ENCODE results near the gene SNX9.
"Not testable (repeated sequence)": the region's sequence is repeated elsewhere in the genome, so short reads cannot be mapped to it uniquely, and the experiment has no call there.

The SNX9 gene

DNA sequence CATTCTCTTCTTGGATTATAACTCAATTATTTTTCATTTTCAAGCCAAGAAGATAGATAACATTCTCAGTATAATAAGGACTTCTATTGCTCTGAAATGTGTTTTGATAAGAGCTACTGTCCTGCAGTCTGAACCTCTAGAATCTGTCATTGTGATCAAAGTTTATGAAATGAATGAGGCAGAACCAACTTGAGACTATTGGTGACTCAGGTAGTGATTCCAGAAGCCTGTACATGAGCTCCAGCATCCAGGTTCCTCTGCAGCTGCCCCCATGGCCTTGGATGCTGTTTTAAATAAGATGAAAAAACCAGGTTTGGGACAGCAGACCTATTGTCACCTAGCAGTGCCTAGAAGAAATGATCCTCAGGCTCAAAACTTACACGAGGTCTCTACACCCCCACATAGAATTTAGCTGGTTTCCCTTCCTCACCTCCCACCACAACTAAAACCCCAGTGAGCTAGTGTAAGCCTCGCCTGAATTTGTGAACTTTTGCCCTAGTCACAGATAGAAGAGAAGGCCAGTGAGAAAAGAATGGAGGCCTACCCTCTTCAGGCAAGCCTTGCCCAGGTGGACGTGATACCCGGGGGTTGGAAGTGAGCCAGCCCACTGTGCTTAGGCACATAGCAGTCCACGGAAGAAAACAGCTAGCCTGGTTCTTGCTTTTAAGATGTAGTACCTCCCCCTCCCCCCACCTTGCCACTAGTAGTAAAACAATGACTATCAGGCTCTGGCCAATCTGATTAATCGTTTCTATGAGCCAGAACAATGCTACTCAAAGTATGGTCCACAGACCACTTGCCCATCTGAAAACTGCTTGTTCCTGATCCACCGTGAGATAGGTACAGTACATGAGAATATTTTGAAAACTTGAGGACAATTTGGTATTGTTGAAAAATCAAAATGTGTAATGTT is 85.6 kb downstream of the SNX9 start:
- DNase-seq (ENCODE audit: insufficient read length, low spot score), result peak; percentile 7
- FAIRE-seq, result no peak

DNA sequence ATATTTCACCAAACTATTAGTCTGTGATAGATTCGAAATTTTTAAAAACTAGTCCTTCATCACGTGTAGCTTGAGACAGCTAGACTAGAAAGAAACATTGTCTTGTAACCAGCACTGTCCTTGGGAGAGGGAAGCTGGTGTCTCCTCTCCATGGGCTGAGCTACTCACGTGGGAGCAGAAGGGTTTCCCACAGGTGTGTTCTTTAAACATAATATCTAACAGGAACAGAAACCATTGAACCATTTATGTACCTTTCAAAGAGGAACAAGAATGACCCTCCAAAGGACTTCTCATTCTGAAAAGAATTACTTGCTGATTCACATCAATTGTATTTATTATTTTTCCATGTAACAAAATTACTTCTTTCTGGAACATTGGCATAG is 86.2 kb downstream of the SNX9 start:
- peak; percentile 13 for DNase-seq (ENCODE audit: insufficient read length, low spot score)
- peak; percentile 71 for FAIRE-seq

GRCh38 chr6:157911278-157911677 is 88.2 kb downstream of the SNX9 start:
- FAIRE-seq, result no peak
- DNase-seq (ENCODE audit: insufficient read length, low spot score), result no peak

GRCh38 chr6:157911786-157912185 is 88.7 kb downstream of the SNX9 start:
- DNase-seq (ENCODE audit: insufficient read length, low spot score) (no peak), FAIRE-seq (no peak)

GRCh38 chr6:157912326-157912725 is 89.3 kb downstream of the SNX9 start:
- FAIRE-seq, result no peak

DNA sequence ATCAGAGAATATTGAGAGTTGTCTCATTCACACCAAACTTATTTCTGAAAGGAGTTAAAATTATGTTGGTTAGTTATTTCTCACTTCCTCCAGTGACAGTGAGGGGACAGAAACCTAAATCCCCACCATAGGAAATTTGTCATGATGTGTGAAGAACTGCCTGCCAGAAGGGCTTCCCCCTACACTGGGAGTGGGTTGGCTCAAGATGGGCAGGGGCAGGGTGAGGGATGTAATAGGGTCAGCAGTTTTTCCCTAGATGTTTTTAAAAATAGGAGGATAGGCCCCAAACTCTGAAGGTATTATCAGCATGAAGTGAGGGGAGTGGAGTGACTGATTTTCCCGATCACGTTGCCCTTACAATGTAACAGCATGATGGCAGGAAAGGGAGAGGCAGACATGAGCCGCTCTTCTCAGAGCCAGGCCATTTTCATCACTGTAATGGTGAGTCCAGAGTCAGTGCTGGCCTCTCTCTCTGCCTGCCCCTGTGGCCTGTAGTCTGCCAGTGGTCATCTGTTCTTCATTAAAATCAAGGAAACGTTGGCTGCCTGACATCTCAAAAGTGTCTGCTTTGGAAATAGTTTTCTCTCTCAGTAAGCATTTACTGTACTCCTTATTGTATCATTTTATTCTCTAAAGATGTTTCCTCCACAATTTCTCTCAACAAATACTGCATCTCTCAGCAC is 98.8 kb downstream of the SNX9 start:
- DNase-seq (ENCODE audit: insufficient read length, low spot score) (no peak), FAIRE-seq (peak; percentile 28)

More at GRCh38 chr6:157912326-157912725, 89.3 kb downstream of the SNX9 start:
- no peak for DNase-seq (ENCODE audit: insufficient read length, low spot score)

DNA sequence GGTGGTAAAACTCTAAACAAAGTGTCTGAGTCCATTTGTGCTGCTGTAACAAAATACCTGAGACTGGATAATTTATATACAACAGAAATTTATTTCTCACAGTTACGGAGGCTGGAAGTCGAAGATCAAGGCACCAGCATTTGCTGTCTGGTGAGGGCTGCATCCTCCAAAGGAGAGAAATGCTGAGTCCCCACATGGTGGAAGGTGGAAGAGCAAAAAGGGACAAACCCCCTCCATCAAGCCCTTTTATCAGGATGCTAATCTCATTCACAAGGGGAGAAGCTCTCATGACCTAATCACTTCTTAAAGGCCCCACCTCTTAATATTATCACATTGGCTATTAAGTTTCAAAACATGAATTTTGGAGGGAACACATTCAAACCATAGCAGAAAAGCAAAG is 102.7 kb downstream of the SNX9 start:
- no peak for DNase-seq (ENCODE audit: insufficient read length, low spot score)
- FAIRE-seq, result no peak

GRCh38 chr6:157927011-157927410 is 104.0 kb downstream of the SNX9 start:
- FAIRE-seq (no peak), DNase-seq (ENCODE audit: insufficient read length, low spot score) (no peak)

DNA sequence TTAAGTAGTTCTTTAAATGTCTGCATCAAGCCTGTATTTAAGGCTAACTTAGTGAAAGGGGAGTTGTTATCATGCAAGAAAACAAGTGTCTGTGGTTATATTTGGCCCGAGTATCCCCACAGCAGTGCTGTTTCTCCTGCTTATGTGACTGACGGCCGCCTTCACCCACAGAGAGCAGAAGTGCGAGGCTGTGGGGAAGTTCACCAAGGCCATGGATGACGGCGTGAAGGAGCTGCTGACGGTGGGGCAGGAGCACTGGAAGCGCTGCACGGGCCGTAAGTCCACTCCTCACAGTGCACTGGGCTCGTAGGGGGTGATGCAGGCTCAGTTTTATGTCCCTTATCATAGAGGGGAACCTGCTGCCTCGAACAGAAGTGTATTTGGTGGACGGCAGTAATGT is 105.4 kb downstream of the SNX9 start:
- FAIRE-seq (no peak), DNase-seq (ENCODE audit: insufficient read length, low spot score) (no peak)

- DNase-seq (ENCODE audit: insufficient read length, low spot score) (no peak), FAIRE-seq (no peak)
Observed at GRCh38 chr6:157929076-157929475, 106.0 kb downstream of the SNX9 start.

DNA sequence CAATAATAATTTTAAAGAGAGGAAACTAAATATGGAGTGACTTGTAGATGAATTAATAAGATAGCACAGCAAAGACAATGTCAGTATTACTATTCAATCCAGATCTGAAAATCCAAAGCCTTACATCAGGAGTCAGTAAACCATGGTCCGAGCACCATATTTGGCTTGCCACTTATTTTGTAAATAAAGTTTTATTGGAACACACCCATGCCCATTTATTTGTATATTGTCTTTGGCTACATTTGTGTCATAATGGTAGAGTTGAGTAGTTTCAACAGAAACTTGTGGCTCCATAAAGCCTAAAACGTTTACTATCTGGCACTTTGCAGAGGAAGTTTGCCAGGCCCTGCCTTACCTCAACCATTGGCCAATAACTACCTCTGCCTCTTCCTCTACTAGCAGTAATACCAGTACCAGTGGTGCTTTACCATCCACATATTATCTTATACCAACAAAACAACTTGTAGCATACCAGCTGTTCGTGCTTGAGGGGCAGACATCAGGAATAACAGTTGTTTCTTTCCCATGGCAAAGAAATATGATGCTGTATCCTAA is 106.8 kb downstream of the SNX9 start:
- no peak for DNase-seq (ENCODE audit: insufficient read length, low spot score)
- no peak for FAIRE-seq

GRCh38 chr6:157935786-157936185 is 112.7 kb downstream of the SNX9 start:
- no peak for FAIRE-seq
- no peak for DNase-seq (ENCODE audit: insufficient read length, low spot score)

DNA sequence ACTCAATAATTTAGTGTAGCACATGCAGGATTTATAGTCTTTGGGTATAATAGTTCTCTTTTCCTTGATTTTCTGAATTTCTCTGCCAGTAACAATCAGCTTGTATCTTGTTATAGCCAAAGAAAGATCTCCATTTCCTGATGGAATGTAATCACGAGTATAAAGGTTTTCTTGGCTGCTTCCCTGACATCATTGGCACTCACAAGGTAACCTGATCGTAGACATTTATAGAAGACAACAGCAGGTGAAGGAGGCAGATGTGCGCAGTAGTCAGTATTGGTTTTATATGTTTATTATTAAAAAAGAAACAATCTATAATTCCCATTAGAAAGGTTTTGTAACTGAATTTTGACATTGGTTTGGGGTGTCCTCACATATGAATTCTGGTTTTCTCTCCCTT is 114.3 kb downstream of the SNX9 start:
- no peak for FAIRE-seq

GRCh38 chr6:157937916-157938315 is 114.9 kb downstream of the SNX9 start:
- FAIRE-seq (no peak), DNase-seq (ENCODE audit: insufficient read length, low spot score) (no peak)

More for the DNA sequence above, 114.3 kb downstream of the SNX9 start:
- no peak for DNase-seq (ENCODE audit: insufficient read length, low spot score)

- not testable (repeated sequence) for DNase-seq (ENCODE audit: insufficient read length, low spot score); FAIRE-seq
Observed at GRCh38 chr6:157940375-157941036, 117.5 kb downstream of the SNX9 start.

GRCh38 chr6:157941101-157941863 is 118.2 kb downstream of the SNX9 start:
- DNase-seq (ENCODE audit: insufficient read length, low spot score) (no peak), FAIRE-seq (no peak)

DNA sequence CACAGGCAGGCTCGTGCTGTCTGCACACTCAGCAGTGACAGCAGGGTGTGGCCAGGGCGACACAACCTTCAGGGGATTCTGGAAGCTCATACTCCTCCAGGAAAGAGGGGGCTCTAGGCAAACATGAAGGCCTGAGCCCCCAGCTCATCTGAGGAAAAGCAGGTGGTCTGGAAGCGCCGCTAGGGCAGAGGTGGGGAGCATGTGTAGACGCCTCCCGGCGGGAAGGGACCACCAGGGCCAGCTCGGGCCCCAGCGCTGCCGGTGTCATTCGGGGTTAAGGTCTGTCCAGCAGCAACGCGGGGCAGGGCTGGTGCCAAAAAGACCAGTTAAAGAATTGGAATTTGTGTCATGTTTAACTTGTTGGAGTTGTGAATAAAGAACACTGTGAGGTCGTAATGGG is 119.3 kb downstream of the SNX9 start:
- DNase-seq (ENCODE audit: insufficient read length, low spot score), result no peak
- no peak for FAIRE-seq

DNA sequence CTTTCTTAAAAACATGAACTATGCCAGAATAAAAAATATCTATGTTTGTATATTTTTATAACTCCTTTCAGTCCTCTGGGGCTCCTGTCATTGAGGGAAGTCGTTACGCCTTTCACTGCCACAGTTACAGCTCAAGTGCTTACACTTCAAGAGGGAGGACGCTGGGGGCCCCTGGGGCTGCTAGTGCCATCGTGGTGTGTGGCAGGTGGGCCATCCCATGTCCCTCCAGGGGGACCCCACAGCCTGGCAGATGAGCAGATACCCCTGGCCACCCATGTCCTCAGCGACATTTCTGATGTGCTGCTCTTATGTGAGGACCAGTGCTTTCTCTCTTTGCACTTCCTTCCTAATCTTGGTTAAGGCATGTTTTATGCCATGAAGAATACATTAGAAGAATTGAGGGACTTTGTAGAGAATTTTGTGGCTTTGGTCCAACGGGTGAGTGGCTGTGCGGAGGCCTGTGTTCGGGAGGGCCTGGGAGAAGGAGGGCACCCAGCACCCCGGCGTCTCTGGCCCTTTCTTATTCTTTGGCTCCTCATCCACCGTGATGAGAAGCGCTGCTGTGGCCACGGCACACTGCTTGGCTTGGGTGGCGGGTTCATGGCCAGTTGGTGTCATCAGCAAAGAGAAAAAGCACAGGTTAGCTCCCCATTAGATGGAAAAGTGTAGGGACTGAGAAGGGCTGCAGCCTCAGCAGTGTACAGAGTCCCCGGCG is 120.4 kb downstream of the SNX9 start:
- DNase-seq (ENCODE audit: insufficient read length, low spot score) (no peak), FAIRE-seq (no peak)

GRCh38 chr6:157943964-157944283 is 120.9 kb downstream of the SNX9 start:
- FAIRE-seq, result no peak
- no peak for DNase-seq (ENCODE audit: insufficient read length, low spot score)
